Adrenal gland (tissue), 12 donors: ENCODE measurements around the gene ZNF492. TPM values are rescaled to one million over a fixed set of nuclear protein-coding genes. Genes with fewer than 3 reads are reported as not detected.

Source experiments
- DNase-seq, 7 donors: peaks; one replicate each; pipeline ENCODE4 v3.0.0-alpha.2; 2019 to 2020
- H3K27ac ChIP-seq, 5 donors: fragments of 200-600 bp; sonication (generic) in 4 of 5; 1 replicate in 3 of 5; 2 replicates in 2 of 5; pipeline versions ENCODE4 v1.5.1 to v1.8.0; 2016 to 2020; ENCODE audit warnings: mild to moderate bottlenecking in 1 of 5
- H3K27me3 ChIP-seq: fragments of 200-600 bp; 2 replicates; pipeline ENCODE4 v1.8.0; 2021
- H3K36me3 ChIP-seq, 2 donors: fragments of 200-600 bp; replicated peaks in 1 of 2; 1 replicate in 1 of 2; 2 replicates in 1 of 2; pipeline versions ENCODE4 v1.5.1 to v1.8.0; 2018 to 2022
- H3K4me1 ChIP-seq, 2 donors: fragments of 200-600 bp; replicated peaks in 1 of 2; 1 replicate in 1 of 2; 2 replicates in 1 of 2; pipeline versions ENCODE4 v1.5.1 to v1.8.0; 2018 to 2021
- H3K4me3 ChIP-seq, 4 donors: fragments of 200-600 bp; sonication (generic) in 3 of 4; one replicate each; pipeline ENCODE4 v1.5.1; 2016 to 2018
- H3K9me3 ChIP-seq, 3 donors: fragments of 200-600 bp; sonication (generic) in 1 of 3; replicated peaks in 1 of 3; 1 replicate in 2 of 3; 2 replicates in 1 of 3; pipeline versions ENCODE4 v1.5.1 to v1.8.0; 2016 to 2021
- CTCF ChIP-seq, 6 experiments: fragments of 450-650 bp in 4 of 6; fragments of 200-600 bp in 2 of 6; sonication (generic) in 1 of 6; IDR thresholded peaks; 1 replicate in 5 of 6; 2 replicates in 1 of 6; pipeline versions ENCODE4 v1.5.1 to v1.8.0; 2016 to 2021; ENCODE audit warnings: antibody characterized with exemption in 6 of 6, mild to moderate bottlenecking in 2 of 6, moderate library complexity in 1 of 6
- POLR2A ChIP-seq, 2 donors: fragments of 450-650 bp; IDR thresholded peaks; one replicate each; pipeline ENCODE4 v1.6.1; 2017; ENCODE audit warnings: antibody characterized with exemption in 2 of 2, mild to moderate bottlenecking in 2 of 2, moderate library complexity in 1 of 2
- WGBS, 4 donors: extraction: QIAGEN DNeasy Blood & Tissue Kit in 2 of 4; methylation state at CpG; one replicate each; pipeline versions ENCODE4 v1.1.5 to v1.1.7; 2013 to 2017; 5-methylcytosine and 5-hydroxymethylcytosine counted together
- intact Hi-C, 2 donors: fragments of 100-400 bp; cut with DNase I; formaldehyde crosslinking; loops; one replicate each; pipeline versions ENCODE4 v1.14.1 to v1.15.0; 2022 to 2023
- polyA plus RNA-seq, 3 donors: library from polyadenylated mRNA; stranded (reverse); fragments of 200-250 nt in 2 of 3; fragments of 350-450 nt in 1 of 3; fragmentation: Illumina TruSeq in 1 of 3; extraction: RNeasy Lipid Tissue Mini Kit (QIAGEN cat#74804) in 1 of 3; gene quantifications; one replicate each; pipeline ENCODE4 v1.2.3, GENCODE V29; 2013 to 2014
- total RNA-seq, 9 donors: library from RNA; depleted of rRNA in 4 of 9; stranded (reverse); fragments of >200 nt in 4 of 9; fragments of 120-200 nt in 1 of 9; fragmentation: NEBNext Ultra II Directional in 1 of 9; extraction: Animal tissue kit (Norgen Biotek cat#: 25700) in 1 of 9; gene quantifications; one replicate each; pipeline versions ENCODE4 v1.1.0 to v1.2.4, GENCODE V29; 2013 to 2023
- donor health status: healthy with polysubstance abuse.
- donor health status: Bipolar disorder and iron deficiency.
- donor health status: DM: yes; HTN: yes; CAD: no.
- donor health status: DM: no; HTN: no; CAD: no.
- donor health status: DM: no; HTN: no; CAD: no.
- donor health status: DM: yes; HTN: yes; CAD: no.

Gene ZNF492
- total and polyA plus RNA-seq, 12 donors, result under 0.01 to 0.94 (median 0.13) TPM; not detected in 4

- H3K4me1 ChIP-seq, result no peaks in the 10 kb centered on the region
- TF ChIP-seq CTCF (IDR thresholded peaks at IDR 0.05) (no peak), POLR2A (IDR thresholded peaks at IDR 0.05) (no peak)
- WGBS, 4 donors, result 65 to 91% (median 84%) methylated on average over 3 of the region's 3 CpGs
- intact Hi-C loops, result no loop called here
- no peak for DNase-seq
- H3K36me3 ChIP-seq, result no peaks in the 10 kb centered on the region
- H3K9me3 ChIP-seq, result no peaks in the 10 kb centered on the region
- H3K4me3 ChIP-seq, result no peak overlapping the region
- no peak overlapping the region for H3K27ac ChIP-seq
- peaks cover 5% of the 10 kb centered on the region for H3K27me3 ChIP-seq
These were observed 14.2 kb upstream of the ZNF492 start for GRCh38 chr19:22619932-22620331.

GRCh38 chr19:22620401-22620800, 13.7 kb upstream of the ZNF492 start:
- Histone ChIP-seq H3K27me3 (peaks cover 5% of the 10 kb centered on the region), H3K4me3 (no peak overlapping the region), H3K36me3 (no peaks in the 10 kb centered on the region), H3K4me1 (no peaks in the 10 kb centered on the region), H3K9me3 (no peaks in the 10 kb centered on the region), H3K27ac (no peak overlapping the region)
- no peak for TF ChIP-seq CTCF (IDR thresholded peaks at IDR 0.05)
- no peak for TF ChIP-seq POLR2A (IDR thresholded peaks at IDR 0.05)
- DNase-seq, result no peak
- intact Hi-C loops, result no loop called here
- 65 to 94% (median 85%) methylated on average over 2 to 6 of the region's 6 CpGs for WGBS, 4 donors

GRCh38 chr19:22620912-22621311, 13.2 kb upstream of the ZNF492 start:
- Histone ChIP-seq H3K4me3 (no peak overlapping the region), H3K9me3 (no peaks in the 10 kb centered on the region), H3K27ac (no peak overlapping the region), H3K27me3 (peaks cover 5% of the 10 kb centered on the region), H3K4me1 (no peaks in the 10 kb centered on the region), H3K36me3 (no peaks in the 10 kb centered on the region)
- DNase-seq, result no peak
- TF ChIP-seq POLR2A (IDR thresholded peaks at IDR 0.05) (no peak), CTCF (IDR thresholded peaks at IDR 0.05) (no peak)
- intact Hi-C loops, result no loop called here
- 89 to 94% (median 93%) methylated on average over 1 of the region's 1 CpG; no CpG with 5 or more reads in 1 of the 4 donors for WGBS, 4 donors

GRCh38 chr19:22622020-22622419, 12.1 kb upstream of the ZNF492 start:
- intact Hi-C loops, result no loop called here
- Histone ChIP-seq H3K4me3 (no peak overlapping the region), H3K27me3 (peaks cover 5% of the 10 kb centered on the region)

More at GRCh38 chr19:22622020-22622419, 12.1 kb upstream of the ZNF492 start:
- Histone ChIP-seq H3K9me3 (no peaks in the 10 kb centered on the region), H3K27ac (no peak overlapping the region), H3K4me1 (no peaks in the 10 kb centered on the region), H3K36me3 (no peaks in the 10 kb centered on the region)
- no peak for DNase-seq
- WGBS, 4 donors, result 35 to 63% (median 48%) methylated on average over 1 of the region's 1 CpG
- TF ChIP-seq CTCF (IDR thresholded peaks at IDR 0.05) (no peak), POLR2A (IDR thresholded peaks at IDR 0.05) (no peak)
